NB4 (cell line): ENCODE results near the gene KMT2B.

Experiments used
- DNase-seq: peaks from one replicate; pipeline ENCODE4 v3.0.0; 2010; ENCODE audit warnings: low read depth
- H3K4me3 ChIP-seq: one replicate; pipeline ENCODE4 v1.5.1; 2011; ENCODE audit warnings: mild to moderate bottlenecking, low read depth, low read length, moderate library complexity
- CTCF ChIP-seq: IDR thresholded peaks from one replicate; pipeline ENCODE4 v1.5.1; 2012; ENCODE audit warnings: low read depth, low read length
- MAX ChIP-seq: IDR thresholded peaks from 2 replicates; pipeline ENCODE4 v1.6.1; 2011; ENCODE audit warnings: low read depth, low read length
- MYC ChIP-seq: IDR thresholded peaks from 2 replicates; pipeline ENCODE4 v1.6.1; 2011; ENCODE audit warnings: low read depth, low read length
- POLR2A ChIP-seq: IDR thresholded peaks from 2 replicates; pipeline ENCODE4 v1.6.1; 2011; ENCODE audit warnings: mild to moderate bottlenecking; ENCODE audit not compliant: insufficient read length; ENCODE audit errors: extremely low read depth

Gene KMT2B

GRCh38 chr19:35775298-35776101 lies 57.7 kb downstream of the KMT2B start, which contains the start of gene ARHGAP33:
ARHGAP33 (plus strand) TSS chr19:35775564; CDS start chr19:35775659, 95 bp downstream.
- TF ChIP-seq MYC (no peak), POLR2A (peak; percentile 41), MAX (peak; percentile 33; the same call in 1 of the 2 replicates)
- DNase-seq = peak; percentile 90
- H3K4me3 ChIP-seq = peak within 1 kb of the TSS; percentile 28

GRCh38 chr19:35776102-35776788 lies 58.4 kb downstream of the KMT2B start:
- no peak for TF ChIP-seq MAX
- no peak for DNase-seq
- peak overlapping the region; percentile 28 for H3K4me3 ChIP-seq

- H3K4me3 ChIP-seq = no peak overlapping the region
- no peak for DNase-seq
- TF ChIP-seq CTCF = no peak
- no peak for TF ChIP-seq MAX
- no peak for TF ChIP-seq MYC
- no peak for TF ChIP-seq POLR2A
Measured at GRCh38 chr19:35777086-35777841, 59.5 kb downstream of the KMT2B start.

- TF ChIP-seq CTCF (no peak), MYC (no peak), MAX (no peak), POLR2A (no peak)
Measured at GRCh38 chr19:35777961-35778360, 60.2 kb downstream of the KMT2B start.

GRCh38 chr19:35779033-35779432 lies 61.2 kb downstream of the KMT2B start:
- H3K4me3 ChIP-seq = no peak overlapping the region
- DNase-seq = no peak
- no peak for TF ChIP-seq MAX
- TF ChIP-seq POLR2A = no peak

More at GRCh38 chr19:35777961-35778360, 60.2 kb downstream of the KMT2B start:
- no peak overlapping the region for H3K4me3 ChIP-seq
- no peak for DNase-seq

GRCh38 chr19:35780058-35780457 lies 62.3 kb downstream of the KMT2B start:
- H3K4me3 ChIP-seq = no peak overlapping the region
- TF ChIP-seq MYC = no peak
- TF ChIP-seq CTCF = no peak
- no peak for TF ChIP-seq MAX
- no peak for TF ChIP-seq POLR2A

GRCh38 chr19:35780717-35781116 lies 62.9 kb downstream of the KMT2B start:
- DNase-seq = no peak
- no peak overlapping the region for H3K4me3 ChIP-seq
- TF ChIP-seq MYC (no peak), CTCF (no peak), MAX (no peak), POLR2A (no peak)

More at GRCh38 chr19:35780058-35780457, 62.3 kb downstream of the KMT2B start:
- no peak for DNase-seq
